GM19240 (cell line): ENCODE results near the gene C12orf57.

Source experiments
- DNase-seq: peaks from one replicate; pipeline ENCODE4 v3.0.0; 2011; ENCODE audit warnings: low spot score; ENCODE audit not compliant: insufficient read length

Gene C12orf57

DNA sequence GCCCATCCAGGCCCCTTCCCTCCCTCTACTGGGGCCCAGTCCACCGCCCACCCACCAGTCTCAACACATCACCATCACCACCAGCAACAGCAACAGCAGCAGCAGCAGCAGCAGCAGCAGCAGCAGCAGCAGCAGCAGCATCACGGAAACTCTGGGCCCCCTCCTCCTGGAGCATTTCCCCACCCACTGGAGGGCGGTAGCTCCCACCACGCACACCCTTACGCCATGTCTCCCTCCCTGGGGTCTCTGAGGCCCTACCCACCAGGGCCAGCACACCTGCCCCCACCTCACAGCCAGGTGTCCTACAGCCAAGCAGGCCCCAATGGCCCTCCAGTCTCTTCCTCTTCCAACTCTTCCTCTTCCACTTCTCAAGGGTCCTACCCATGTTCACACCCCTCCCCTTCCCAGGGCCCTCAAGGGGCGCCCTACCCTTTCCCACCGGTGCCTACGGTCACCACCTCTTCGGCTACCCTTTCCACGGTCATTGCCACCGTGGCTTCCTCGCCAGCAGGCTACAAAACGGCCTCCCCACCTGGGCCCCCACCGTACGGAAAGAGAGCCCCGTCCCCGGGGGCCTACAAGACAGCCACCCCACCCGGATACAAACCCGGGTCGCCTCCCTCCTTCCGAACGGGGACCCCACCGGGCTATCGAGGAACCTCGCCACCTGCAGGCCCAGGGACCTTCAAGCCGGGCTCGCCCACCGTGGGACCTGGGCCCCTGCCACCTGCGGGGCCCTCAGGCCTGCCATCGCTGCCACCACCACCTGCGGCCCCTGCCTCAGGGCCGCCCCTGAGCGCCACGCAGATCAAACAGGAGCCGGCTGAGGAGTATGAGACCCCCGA, 7.0 kb upstream of the C12orf57 start:
- no peak for DNase-seq

DNA sequence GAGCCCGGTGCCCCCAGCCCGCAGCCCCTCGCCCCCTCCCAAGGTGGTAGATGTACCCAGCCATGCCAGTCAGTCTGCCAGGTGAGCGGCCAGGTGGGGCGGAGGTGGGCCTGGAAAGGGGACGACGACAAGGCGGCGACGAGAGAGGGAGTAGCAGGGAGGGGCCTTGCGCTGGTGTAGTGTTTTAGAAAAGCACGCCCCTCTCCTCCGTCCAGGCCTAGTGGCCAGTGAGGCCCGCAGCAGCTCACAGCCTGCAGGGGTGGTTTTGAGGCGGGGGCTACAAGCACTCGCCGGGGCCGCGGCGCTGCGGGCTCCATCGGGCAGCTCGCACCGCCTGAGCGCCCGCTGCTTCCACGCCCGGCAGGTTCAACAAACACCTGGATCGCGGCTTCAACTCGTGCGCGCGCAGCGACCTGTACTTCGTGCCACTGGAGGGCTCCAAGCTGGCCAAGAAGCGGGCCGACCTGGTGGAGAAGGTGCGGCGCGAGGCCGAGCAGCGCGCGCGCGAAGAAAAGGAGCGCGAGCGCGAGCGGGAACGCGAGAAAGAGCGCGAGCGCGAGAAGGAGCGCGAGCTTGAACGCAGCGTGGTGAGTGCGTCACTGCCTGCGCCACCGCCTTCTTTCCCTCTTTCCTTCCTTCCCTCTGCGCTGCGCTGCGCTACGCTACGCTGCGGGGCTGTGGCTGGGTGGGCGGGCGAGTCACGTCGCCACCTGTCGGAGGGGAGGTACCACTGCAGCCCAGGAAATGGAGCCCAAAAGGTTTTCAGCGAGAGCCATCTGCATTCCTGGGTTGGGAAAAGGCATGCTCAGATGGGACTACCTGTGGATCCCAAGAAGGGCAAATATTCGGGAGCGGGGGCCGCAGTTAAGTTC, 6.1 kb upstream of the C12orf57 start:
- peak; percentile 67 for DNase-seq

DNA sequence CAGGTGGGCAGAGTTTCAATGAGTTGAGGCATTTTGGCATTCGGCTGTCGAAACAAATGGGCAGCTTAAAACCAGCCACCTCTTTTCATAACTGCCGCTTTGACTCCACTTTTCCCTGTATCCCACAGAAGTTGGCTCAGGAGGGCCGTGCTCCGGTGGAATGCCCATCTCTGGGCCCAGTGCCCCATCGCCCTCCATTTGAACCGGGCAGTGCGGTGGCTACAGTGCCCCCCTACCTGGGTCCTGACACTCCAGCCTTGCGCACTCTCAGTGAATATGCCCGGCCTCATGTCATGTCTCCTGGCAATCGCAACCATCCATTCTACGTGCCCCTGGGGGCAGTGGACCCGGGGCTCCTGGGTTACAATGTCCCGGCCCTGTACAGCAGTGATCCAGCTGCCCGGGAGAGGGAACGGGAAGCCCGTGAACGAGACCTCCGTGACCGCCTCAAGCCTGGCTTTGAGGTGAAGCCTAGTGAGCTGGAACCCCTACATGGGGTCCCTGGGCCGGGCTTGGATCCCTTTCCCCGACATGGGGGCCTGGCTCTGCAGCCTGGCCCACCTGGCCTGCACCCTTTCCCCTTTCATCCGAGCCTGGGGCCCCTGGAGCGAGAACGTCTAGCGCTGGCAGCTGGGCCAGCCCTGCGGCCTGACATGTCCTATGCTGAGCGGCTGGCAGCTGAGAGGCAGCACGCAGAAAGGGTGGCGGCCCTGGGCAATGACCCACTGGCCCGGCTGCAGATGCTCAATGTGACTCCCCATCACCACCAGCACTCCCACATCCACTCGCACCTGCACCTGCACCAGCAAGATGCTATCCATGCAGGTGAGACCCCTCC, 5.2 kb upstream of the C12orf57 start:
- no peak for DNase-seq

DNA sequence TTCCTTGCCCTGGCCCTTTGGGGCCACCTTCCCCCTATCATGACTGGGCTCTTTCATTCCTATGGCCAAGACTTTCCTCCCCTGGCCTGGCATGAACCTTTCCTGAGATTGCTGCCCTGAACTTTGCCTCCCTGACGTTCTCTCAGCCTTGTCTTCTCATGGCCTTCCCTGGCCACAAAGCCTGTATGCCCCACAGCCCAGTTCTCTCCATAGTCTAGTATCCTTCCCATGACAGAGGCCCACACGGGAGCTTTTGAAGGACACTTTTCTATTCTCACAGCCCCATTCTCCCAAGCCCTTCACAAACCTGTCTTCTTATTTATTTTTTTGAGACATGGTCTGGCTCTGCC, 4.7 kb upstream of the C12orf57 start:
- no peak for DNase-seq

DNA sequence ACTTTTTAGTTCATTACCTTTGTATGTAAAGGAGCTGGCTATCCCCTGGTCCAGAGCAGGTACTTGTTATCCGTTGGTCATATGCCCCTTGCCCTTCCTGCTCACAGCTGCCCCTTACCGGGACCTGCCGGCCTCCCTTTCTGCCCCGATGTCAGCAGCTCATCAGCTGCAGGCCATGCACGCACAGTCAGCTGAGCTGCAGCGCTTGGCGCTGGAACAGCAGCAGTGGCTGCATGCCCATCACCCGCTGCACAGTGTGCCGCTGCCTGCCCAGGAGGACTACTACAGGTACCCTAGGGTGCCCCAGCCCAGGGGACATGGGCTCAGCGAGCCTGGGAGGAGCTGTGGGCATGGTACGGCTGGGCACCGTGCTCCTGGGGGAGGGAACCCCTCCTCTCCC, 2.6 kb upstream of the C12orf57 start:
- DNase-seq = no peak

DNA sequence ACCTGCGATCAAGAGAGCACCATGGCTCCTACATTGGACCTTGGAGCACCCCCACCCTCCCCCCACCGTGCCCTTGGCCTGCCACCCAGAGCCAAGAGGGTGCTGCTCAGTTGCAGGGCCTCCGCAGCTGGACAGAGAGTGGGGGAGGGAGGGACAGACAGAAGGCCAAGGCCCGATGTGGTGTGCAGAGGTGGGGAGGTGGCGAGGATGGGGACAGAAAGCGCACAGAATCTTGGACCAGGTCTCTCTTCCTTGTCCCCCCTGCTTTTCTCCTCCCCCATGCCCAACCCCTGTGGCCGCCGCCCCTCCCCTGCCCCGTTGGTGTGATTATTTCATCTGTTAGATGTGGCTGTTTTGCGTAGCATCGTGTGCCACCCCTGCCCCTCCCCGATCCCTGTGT, 2.0 kb upstream of the C12orf57 start:
- no peak for DNase-seq

DNA sequence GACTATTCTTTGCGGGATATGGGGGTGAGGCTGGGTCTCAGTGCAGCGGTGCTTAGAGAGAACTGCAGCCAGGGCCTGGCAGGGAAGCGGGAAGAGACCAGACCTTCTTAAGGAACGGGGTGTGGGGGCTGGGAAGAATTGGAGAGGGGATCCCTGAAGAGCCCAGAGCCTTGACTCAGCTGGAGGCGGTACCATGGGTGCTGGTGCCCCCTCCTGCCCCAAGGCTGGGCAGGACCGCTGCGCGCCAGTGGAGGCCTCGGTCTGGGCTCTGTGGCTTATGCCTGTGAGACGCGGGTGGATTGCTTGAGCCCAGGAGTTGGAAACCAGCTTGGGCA, 1.5 kb upstream of the C12orf57 start:
- DNase-seq = no peak

DNA sequence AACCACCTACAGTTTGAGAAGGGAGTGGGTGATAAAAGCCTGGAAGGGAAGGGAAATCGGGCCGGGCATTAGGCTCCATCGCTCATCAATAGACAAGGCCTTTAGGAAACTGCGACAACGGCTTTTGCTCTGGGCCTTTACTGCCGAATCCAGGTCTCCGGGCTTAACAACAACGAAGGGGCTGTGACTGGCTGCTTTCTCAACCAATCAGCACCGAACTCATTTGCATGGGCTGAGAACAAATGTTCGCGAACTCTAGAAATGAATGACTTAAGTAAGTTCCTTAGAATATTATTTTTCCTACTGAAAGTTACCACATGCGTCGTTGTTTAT, 467 bp upstream of the C12orf57 start:
- DNase-seq = peak; percentile 88

DNA sequence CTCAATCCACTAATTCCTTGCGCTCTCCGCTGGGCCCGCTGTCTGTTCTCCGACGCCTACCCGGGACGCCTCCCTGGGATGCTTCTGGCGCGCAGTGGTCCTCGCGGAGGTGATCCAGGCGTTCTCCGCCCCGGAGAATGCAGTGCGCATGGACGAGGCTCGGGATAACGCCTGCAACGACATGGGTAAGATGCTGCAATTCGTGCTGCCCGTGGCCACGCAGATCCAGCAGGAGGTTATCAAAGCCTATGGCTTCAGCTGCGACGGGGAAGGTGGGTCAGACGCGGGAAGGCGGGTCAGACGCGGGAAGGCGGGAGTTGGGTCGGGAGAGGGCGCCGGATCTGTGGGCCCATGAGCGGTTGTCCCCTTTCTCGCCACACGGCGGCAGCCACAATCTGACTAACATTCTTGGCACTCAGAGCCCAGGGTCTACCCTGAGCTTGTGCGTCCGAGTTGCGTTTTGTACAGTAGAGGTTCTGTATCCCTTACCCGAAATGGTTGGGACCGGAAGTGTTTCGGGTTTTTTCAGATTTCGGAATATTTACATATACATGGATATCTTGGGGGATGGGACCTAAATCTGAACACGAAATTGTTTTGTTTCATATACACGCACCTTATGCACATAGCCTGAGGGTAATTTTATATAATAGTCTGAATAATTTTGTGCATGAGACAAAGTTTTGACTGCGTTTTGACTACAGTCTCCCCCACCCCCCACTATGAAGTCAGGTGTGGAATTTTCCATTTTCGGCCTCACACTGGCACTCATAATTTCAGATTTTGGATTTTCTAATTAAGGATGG, 762 bp downstream of the C12orf57 start:
- peak; percentile 46 for DNase-seq

DNA sequence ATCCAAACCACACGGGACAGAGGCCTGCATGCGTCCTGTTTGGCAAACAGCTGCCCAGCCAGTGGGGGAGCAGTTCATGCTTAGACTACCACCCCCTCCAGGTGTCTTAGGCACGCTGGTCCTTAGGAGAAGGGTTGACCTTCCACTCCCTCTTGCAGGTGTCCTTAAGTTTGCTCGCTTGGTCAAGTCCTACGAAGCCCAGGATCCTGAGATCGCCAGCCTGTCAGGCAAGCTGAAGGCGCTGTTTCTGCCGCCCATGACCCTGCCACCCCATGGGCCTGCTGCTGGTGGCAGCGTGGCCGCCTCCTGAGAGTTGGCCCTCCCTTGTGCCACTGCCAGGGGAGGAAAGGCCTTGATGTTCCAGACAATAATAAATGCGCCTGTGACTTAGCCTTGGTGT, 1.8 kb downstream of the C12orf57 start:
- DNase-seq = no peak

DNA sequence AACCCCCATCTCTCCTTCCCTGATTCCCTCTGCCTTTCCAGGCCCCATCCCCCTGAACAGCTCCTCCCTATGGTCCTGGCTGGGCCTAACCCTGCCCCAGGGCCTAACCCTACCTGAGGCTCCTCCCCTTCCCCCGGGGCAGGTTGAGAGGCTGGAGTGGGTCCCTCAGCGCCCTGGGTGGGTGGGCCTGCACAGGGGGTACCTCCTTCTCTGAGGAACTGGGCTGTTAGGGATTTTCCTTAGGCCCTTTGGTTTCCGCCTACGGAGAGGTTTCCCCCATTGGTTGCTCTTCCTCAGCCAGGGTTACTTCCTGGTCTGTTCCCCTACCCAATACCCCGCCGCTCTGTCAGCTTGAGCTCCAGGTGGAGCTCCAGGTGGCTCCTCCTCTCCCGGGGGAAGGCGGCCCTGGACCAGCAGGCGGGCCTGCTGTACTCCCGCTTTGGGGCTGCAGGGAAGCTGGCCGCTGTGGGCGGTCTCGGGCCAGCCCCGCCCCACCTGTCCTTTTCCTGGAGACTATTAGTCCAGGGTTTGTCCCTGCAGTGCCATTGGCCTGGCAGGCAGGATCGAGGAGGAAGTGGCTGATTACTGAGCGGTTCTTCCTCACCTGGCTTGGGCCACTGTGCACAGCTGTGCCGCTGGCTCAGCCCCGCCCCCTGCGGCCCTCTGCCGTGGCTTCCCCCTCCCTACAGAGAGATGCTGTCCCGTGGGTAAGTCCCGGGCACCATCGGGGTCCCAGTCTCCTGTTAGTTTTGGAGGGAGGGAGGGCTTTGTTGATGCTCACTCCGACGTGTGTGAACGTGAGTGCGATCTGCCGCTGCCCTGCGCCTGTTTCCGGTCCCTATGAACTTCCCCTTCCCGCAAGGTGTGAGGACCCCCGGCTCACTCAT, 2.5 kb downstream of the C12orf57 start:
- DNase-seq = no peak

DNA sequence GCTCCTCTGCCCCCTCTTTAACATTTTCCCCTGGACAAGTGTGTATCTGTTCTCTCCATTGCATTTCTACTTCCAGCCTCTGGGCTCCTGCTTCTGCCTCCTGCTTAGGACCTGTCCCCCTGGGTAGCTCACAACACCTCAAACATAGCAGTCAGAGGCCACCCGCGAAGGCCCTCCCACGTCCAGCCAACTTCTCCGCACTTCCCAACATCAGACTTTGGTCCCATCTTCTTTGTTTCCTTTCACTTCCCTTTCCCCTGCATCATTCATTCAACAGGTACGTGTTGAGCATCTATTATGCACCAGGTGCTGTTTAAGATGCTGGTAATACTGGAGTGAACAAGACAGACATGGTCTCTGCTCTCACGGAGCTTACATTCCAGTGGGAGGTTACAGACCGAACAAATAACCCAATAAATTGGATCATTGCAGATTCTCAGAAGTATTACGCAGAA, 3.1 kb downstream of the C12orf57 start:
- no peak for DNase-seq

DNA sequence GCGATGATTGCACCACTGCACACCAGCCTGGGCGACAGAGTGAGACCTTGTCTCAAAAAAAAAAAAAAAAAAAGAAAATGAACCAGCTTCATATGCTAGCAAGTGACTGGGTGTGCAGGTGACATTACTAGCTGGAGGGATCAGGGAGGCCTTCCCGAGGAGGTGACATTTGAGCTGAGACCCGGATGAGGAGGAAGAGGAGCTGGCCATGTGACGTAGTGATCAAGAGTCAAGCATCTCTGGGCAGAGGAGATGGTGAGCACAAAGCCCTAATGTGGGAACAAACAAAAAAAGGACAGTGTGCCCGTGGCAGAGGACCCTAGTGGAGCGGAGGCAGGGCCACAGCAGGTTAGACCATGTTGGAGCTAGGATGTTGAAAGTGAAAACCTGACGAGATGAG, 3.8 kb downstream of the C12orf57 start:
- DNase-seq = no peak

DNA sequence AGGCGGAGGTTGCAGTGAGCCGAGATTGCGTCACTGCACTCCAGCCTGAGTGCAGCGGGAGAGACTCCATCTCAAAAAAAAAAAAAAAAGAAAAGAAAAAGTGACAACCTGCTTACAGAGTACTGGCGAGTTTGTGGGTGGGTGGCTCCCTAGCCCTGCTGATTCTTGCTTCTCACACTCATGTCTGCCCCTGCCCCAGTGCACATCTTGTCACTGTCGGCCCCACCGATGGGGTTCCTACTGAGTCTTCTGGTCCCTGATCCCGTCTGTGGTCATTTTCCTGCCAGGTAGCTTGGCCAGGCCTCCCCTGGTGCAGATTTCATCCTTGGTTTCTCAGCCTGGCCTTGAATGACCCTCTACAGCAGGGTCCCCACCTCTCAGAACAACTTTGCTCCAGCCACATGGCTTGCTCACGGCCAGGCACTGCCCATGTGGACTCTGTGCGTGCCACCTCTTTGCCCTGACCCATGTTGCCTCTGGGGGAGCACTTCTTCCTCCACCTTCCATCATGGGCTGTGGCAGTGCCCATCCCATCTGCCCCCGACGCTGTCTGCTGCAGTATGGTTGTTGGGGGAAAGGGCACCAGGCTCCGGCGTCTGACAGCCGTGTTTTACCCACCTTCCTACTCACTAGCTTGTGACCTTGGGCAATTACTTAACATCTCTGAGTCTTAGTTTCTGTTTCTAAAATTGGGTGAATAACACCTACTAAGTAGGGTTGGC, 5.2 kb downstream of the C12orf57 start:
- DNase-seq = no peak

DNA sequence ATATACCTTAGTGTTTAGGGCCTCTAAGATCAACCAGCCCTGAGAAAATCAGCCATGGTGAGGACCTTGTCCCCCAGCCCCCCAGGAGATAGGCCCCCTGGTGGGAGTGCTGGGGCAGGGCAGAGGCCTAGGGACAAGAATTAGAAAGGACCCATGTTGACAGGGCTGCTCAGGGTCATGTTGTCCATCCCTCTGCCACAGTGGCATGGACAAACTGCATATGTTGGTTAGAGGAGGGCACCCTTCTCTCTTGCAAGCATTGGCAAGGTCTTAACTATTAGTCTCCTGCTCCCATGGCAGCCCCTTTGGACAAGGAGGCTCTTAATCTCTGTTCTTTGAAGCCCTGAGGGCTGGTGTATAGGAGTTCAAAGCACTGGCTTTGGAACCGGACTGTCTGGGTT, 6.6 kb downstream of the C12orf57 start:
- DNase-seq = no peak

DNA sequence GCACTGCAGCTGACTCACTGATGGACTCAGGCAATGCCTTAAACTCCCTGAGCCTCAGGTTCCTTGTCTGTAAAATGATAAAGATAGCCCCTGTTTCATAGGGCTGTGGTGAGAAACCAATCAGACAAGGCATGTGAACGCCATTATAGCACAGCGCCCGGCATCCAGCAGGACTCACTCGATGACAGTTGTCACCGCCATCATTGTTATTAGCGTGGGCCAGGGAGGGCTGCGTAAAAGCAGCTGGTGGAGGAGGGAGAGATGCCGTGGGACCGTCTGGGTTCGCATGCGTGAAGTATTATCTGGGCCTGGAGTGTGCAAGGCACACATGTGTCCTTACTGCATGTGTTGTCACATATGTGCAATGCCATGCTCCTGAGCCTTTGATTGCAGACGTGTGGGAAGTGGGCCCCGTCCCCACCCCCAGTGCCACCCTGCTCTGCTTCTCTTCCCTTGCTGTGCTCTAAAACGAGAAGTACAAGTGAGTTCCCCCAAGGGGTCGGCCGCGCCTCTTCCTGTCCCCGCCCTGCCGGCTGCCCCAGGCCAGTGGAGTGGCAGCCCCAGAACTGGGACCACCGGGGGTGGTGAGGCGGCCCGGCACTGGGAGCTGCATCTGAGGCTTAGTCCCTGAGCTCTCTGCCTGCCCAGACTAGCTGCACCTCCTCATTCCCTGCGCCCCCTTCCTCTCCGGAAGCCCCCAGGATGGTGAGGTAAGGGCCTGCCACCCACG, 7.2 kb downstream of the C12orf57 start, which contains the start of gene PTPN6:
Gene PTPN6, plus strand, starts transcription at position 546 of the 730 bp plus-strand sequence. Its CDS starts 157 bp downstream, at position 703.
- no peak for DNase-seq

DNA sequence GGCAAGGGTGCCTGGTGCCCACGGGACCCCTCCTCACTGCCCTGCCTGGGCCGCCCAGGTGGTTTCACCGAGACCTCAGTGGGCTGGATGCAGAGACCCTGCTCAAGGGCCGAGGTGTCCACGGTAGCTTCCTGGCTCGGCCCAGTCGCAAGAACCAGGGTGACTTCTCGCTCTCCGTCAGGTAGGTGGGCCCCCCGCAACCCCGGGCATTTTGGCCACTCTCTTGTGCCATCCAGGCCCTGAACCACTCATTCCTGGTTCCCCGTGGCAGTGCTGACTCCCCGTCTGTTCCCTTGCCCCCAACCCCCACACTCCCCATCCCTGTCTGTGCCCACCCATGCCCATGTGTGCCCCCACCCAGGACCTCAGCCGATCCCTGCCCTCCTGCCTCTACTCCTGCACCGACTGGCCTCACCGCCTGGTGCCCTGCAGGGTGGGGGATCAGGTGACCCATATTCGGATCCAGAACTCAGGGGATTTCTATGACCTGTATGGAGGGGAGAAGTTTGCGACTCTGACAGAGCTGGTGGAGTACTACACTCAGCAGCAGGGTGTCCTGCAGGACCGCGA, 7.8 kb downstream of the C12orf57 start:
- DNase-seq = no peak

DNA sequence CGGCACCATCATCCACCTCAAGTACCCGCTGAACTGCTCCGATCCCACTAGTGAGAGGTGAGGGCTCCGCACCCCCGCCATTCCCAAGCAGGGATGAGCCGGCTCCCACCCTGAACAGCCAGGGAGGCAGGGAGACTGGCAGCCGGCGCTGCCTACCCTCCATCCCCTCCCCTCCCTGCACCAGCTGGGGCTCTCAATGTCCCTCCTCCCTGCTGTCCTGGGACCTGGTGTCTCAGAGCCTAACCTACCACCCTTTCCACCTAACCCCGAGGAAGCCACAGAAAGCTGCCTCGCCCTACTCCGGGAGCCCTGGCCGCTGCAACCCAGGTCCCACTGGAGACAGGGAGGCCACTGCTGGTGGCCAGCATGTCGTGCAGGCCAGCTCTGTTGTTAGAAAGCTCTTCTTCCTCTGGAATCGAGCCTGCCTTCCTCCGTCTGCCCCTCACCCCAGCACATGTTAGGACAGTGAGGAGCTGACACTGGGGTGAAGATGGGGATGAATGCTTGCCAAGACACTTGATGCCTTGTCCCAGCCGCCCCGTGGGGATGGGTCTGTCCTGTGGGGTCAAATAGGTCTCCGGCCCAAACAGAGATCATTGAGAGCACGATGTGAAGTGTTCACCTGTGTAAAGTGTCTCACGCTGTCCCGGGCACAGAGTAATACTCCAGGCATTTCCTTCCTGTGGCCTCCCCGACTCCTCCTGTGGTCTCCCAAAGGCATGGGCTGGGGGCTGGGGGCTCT, 8.5 kb downstream of the C12orf57 start:
- DNase-seq = no peak
